GM12878 (cell line): ENCODE measurements around the gene POP7. TPM values are rescaled to one million over a fixed set of nuclear protein-coding genes. Genes with fewer than 3 reads are reported as not detected.

Experiments
- ATAC-seq: fragments of 200-7000 bp; cut with Tn5 transposase; 3 replicates; pipeline ENCODE4 v1.9.1; 2020; ENCODE audit warnings: mild to moderate bottlenecking, moderate library complexity
- BruUV-seq: library from RNA; stranded (reverse); fragments of 400-500 nt; replicated peaks from 2 replicates; lab custom pipeline; 2021; lab: Mats Ljungman, UMichigan
- CTCF ChIA-PET: fragments of 300-600 bp; sonication (Branson Sonifier 250); formaldehyde crosslinking; extraction: SDS; loops from one replicate; lab custom pipeline; 2021; ENCODE audit warnings: inconsistent platforms; lab: Yijun Ruan, JAX
- POLR2A ChIA-PET: fragments of 350-600 bp; formaldehyde crosslinking; extraction: SDS; loops from one replicate; lab custom pipeline; 2021; ENCODE audit warnings: inconsistent platforms; lab: Charles Lee
- RAD21 ChIA-PET: fragments of 300-600 bp; sonication (Branson Sonifier 250); formaldehyde crosslinking; loops from one replicate; lab custom pipeline; 2023; ENCODE audit warnings: antibody characterized with exemption; ENCODE audit not compliant: unreplicated experiment; lab: Charles Lee
- SMC1A ChIA-PET: fragments of 300-600 bp; sonication (Branson Sonifier 250); formaldehyde crosslinking; loops from one replicate; lab custom pipeline; 2023; ENCODE audit not compliant: unreplicated experiment, uncharacterized antibody; lab: Charles Lee
- DNase-seq: peaks from one replicate; pipeline ENCODE4 v3.0.0-alpha.2; 2011; ENCODE audit warnings: low read depth, low spot score
- FAIRE-seq: peaks from 3 replicates; lab custom pipeline; 2011; peaks lifted over from hg19 to GRCh38; lab: Jason Lieb, UNC
- H2AFZ ChIP-seq: 2 replicates; pipeline ENCODE4 v1.6.0; 2011; ENCODE audit warnings: low read depth, low read length, control low read depth; ENCODE audit not compliant: control insufficient read depth
- H3K27ac ChIP-seq: 2 replicates; pipeline ENCODE4 v1.5.1; 2011; ENCODE audit warnings: control low read depth; ENCODE audit not compliant: control insufficient read depth, insufficient read depth
- H3K27me3 ChIP-seq, 2 experiments: replicated peaks in 1 of 2; 2 replicates each; pipeline versions ENCODE4 v1.6.0 to v1.6.1; 2011; ENCODE audit warnings: low read length in 1 of 2; ENCODE audit not compliant: control insufficient read depth in 2 of 2, insufficient read depth in 2 of 2
- H3K36me3 ChIP-seq, 2 experiments: 2 replicates each; pipeline ENCODE4 v1.5.1; 2011; ENCODE audit warnings: low read length in 1 of 2; ENCODE audit not compliant: control insufficient read depth in 2 of 2, insufficient read depth in 2 of 2
- H3K4me1 ChIP-seq: 2 replicates; pipeline ENCODE4 v1.6.1; 2011; ENCODE audit warnings: mild to moderate bottlenecking, low read length, moderate library complexity, mixed read lengths; ENCODE audit not compliant: control insufficient read depth, insufficient read depth
- H3K4me2 ChIP-seq: 2 replicates; pipeline ENCODE4 v1.6.0; 2011; ENCODE audit warnings: control low read depth; ENCODE audit not compliant: control insufficient read depth, insufficient read depth
- H3K4me3 ChIP-seq: fragments of 200-600 bp; sonication (generic); 2 replicates; pipeline ENCODE4 v1.5.1; 2016
- H3K79me2 ChIP-seq: 2 replicates; pipeline ENCODE4 v1.6.0; 2011; ENCODE audit warnings: low read length; ENCODE audit not compliant: control insufficient read depth, insufficient read depth
- H3K9ac ChIP-seq: 2 replicates; pipeline ENCODE4 v1.8.0; 2011; ENCODE audit warnings: low read length, control low read depth, mixed read lengths; ENCODE audit not compliant: control insufficient read depth, insufficient read depth
- H3K9me3 ChIP-seq: replicated peaks from 3 replicates; pipeline ENCODE4 v1.5.1; 2011; ENCODE audit warnings: mild to moderate bottlenecking, low read length; ENCODE audit not compliant: control insufficient read depth, insufficient read depth
- H4K20me1 ChIP-seq: 2 replicates; pipeline ENCODE4 v1.6.0; 2011; ENCODE audit not compliant: control insufficient read depth, insufficient read depth
- ATF7 ChIP-seq: fragments of 450-650 bp; IDR thresholded peaks from 2 replicates; pipeline ENCODE4 v1.6.1; 2016; ENCODE audit warnings: low read depth, mild to moderate bottlenecking
- CHD4 ChIP-seq: fragments of 200-600 bp; sonication (generic); IDR thresholded peaks from 2 replicates; pipeline ENCODE4 v1.6.1; 2016; ENCODE audit warnings: mild to moderate bottlenecking
- CUX1 ChIP-seq: IDR thresholded peaks from 2 replicates; pipeline ENCODE4 v1.6.1; 2012; ENCODE audit warnings: improper control_type of control experiment, low read depth, low read length; ENCODE audit not compliant: insufficient replicate concordance
- ETV6 ChIP-seq, 2 experiments: fragments of 450-650 bp in 1 of 2; IDR thresholded peaks in 1 of 2; conservative IDR thresholded peaks in 1 of 2; 2 replicates each; pipeline ENCODE4 v1.6.1; 2014; ENCODE audit warnings: antibody characterized with exemption in 1 of 2, borderline replicate concordance in 1 of 2, low read depth in 1 of 2, mild to moderate bottlenecking in 1 of 2, moderate library complexity in 1 of 2
- IKZF1 ChIP-seq: fragments of 450-650 bp; conservative IDR thresholded peaks from 2 replicates; pipeline ENCODE4 v1.6.1; 2017; ENCODE audit warnings: antibody characterized with exemption, mild to moderate bottlenecking
- KAT2A ChIP-seq: conservative IDR thresholded peaks from 2 replicates; pipeline ENCODE4 v1.6.1; 2011; ENCODE audit warnings: low read depth, low read length; ENCODE audit not compliant: control insufficient read depth
- MXI1 ChIP-seq: fragments of 150-350 bp; IDR thresholded peaks from 2 replicates; pipeline ENCODE4 v1.6.1; 2011; ENCODE audit warnings: low read depth, mild to moderate bottlenecking, inconsistent platforms, low read length, improper control_type of control experiment
- PKNOX1 ChIP-seq: fragments of 450-650 bp; IDR thresholded peaks from 2 replicates; pipeline ENCODE4 v1.6.1; 2016; ENCODE audit warnings: mild to moderate bottlenecking
- SREBF2 ChIP-seq: IDR thresholded peaks from 2 replicates; pipeline ENCODE4 v1.6.1; 2012; ENCODE audit warnings: mild to moderate bottlenecking, low read length
- WRNIP1 ChIP-seq: IDR thresholded peaks from 2 replicates; pipeline ENCODE4 v1.6.1; 2011; ENCODE audit warnings: low read depth, low read length, improper control_type of control experiment, borderline replicate concordance
- WGBS: methylation state at CpG from one replicate; pipeline ENCODE4 v1.1.6; 2016; ENCODE audit warnings: low lambda C conversion rate; ENCODE audit not compliant: insufficient replicate concordance, insufficient coverage; ENCODE audit errors: missing lambda C conversion rate; 5-methylcytosine and 5-hydroxymethylcytosine counted together
- in situ Hi-C: fragments of 300-500 bp; cut with MboI; formaldehyde crosslinking; loops from 9 replicates; pipeline ENCODE4 v1.14.3; 2018; ENCODE audit warnings: mixed read lengths
- intact Hi-C: fragments of 100-400 bp; cut with micrococcal nuclease; formaldehyde crosslinking; loops from one replicate; pipeline ENCODE4 v1.14.2; 2022; ENCODE audit not compliant: unreplicated experiment
- polyA plus RNA-seq, 11 experiments: library from polyadenylated mRNA; depleted of rRNA in 4 of 11; unstranded in 6 of 11; stranded (reverse) in 5 of 11; fragments of >200 nt; fragmentation: Nextera tagmentation in 4 of 11; fragmentation: Illumina TruSeq in 1 of 11; extraction: Ambion mirVana in 4 of 11; extraction: Trizol in 1 of 11; gene quantifications; 1 replicate in 1 of 11; 2 replicates in 10 of 11; pipeline versions ENCODE4 v1.2.1 to v1.2.3, GENCODE V29; 2011 to 2016; ENCODE audit warnings: inconsistent platforms in 2 of 11, missing spikeins in 2 of 11, low read depth in 1 of 11
- total RNA-seq, 4 experiments: library from RNA; depleted of rRNA in 3 of 4; stranded (reverse); fragments of >200 nt in 3 of 4; fragmentation: Illumina TruSeq in 1 of 4; extraction: Trizol in 1 of 4; gene quantifications; 2 replicates each; pipeline versions ENCODE4 v1.2.1 to v1.2.3, GENCODE V29; 2013 to 2021

Gene POP7
- total and polyA plus RNA-seq, 10 of the 15 experiments (the other 5 are each of a cell fraction or from before 2014, with no cell fraction given) = 12.1 to 148 (median 51.7) TPM

DNA sequence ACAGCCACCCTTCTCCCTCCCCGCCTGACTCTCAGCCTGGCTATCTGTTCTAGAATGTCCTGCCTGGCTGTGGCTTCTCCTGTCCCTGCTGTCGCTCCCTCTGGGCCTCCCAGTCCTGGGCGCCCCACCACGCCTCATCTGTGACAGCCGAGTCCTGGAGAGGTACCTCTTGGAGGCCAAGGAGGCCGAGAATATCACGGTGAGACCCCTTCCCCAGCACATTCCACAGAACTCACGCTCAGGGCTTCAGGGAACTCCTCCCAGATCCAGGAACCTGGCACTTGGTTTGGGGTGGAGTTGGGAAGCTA lies 15.5 kb downstream of the POP7 start:
- in situ Hi-C loops (no loop called here), intact Hi-C loops (no loop called here)
- CTCF ChIA-PET = interaction anchor here (1.2 kb wide), 1 partner anchor 30 kb away, joined by 3 read pairs; no protein-coding TSS in a partner anchor
- H3K9ac ChIP-seq = no peak overlapping the region
- H3K27me3 ChIP-seq = peaks cover 4 to 11% of the 10 kb centered on the region in 2 experiments
- H4K20me1 ChIP-seq = no peaks in the 10 kb centered on the region
- POLR2A ChIA-PET = no interaction called here
- no peaks in the 10 kb centered on the region for H3K9me3 ChIP-seq
- no peaks in the 10 kb centered on the region for H3K4me1 ChIP-seq
- no peak overlapping the region for H2AFZ ChIP-seq
- H3K79me2 ChIP-seq = no peaks in the 10 kb centered on the region
- RAD21 ChIA-PET = no interaction called here
- ATAC-seq (no peak), FAIRE-seq (no peak), DNase-seq (no peak)
- H3K4me3 ChIP-seq = no peak overlapping the region
- 44% methylated on average over 8 of the region's 8 CpGs for WGBS
- no peak overlapping the region for H3K27ac ChIP-seq
- no peak overlapping the region for H3K4me2 ChIP-seq
- SMC1A ChIA-PET = interaction anchor here (0.6 kb wide), 1 partner anchor 135 kb away, joined by 3 read pairs; the partner anchor contains the start of genes FBXO24 and LRCH4
- H3K36me3 ChIP-seq = no peaks in the 10 kb centered on the region
- BruUV-seq = no TSS peak
- TF ChIP-seq ATF7 (no peak), SREBF2 (no peak), IKZF1 (no peak), KAT2A (no peak)

- POLR2A ChIA-PET = interaction anchor here (0.8 kb wide), 1 partner anchor 10 kb away, joined by 4 read pairs; no protein-coding TSS in a partner anchor
- H3K9me3 ChIP-seq = no peaks in the 10 kb centered on the region
- H4K20me1 ChIP-seq = no peaks in the 10 kb centered on the region
- H3K36me3 ChIP-seq = no peaks in the 10 kb centered on the region
- H3K9ac ChIP-seq = no peak overlapping the region
- no peak overlapping the region for H3K27ac ChIP-seq
- no peaks in the 10 kb centered on the region for H3K79me2 ChIP-seq
- BruUV-seq = no TSS peak
- H2AFZ ChIP-seq = no peak overlapping the region
- RAD21 ChIA-PET = interaction anchor here (1.0 kb wide), 1 partner anchor 17 kb away, joined by 4 read pairs; the partner anchor contains the start of gene POP7
- no peaks in the 10 kb centered on the region for H3K4me1 ChIP-seq
- in situ Hi-C loops = no loop called here
- intact Hi-C loops = no loop called here
- H3K4me2 ChIP-seq = no peak overlapping the region
- DNase-seq (no peak), FAIRE-seq (no peak), ATAC-seq (no peak)
- H3K27me3 ChIP-seq = peaks cover 4 to 11% of the 10 kb centered on the region in 2 experiments
- SMC1A ChIA-PET = no interaction called here
- H3K4me3 ChIP-seq = no peak overlapping the region
- CTCF ChIA-PET = interaction anchor here (0.6 to 6.4 kb wide), 4 partner anchors 15 to 1678 kb away, joined by 3 to 56 read pairs (median 3); partner anchors contain the start of gene POP7
- WGBS = 42% methylated on average over 17 of the region's 17 CpGs
- TF ChIP-seq PKNOX1 = no peak
- TF ChIP-seq CUX1 = no peak
- no peak for TF ChIP-seq ETV6 (conservative IDR thresholded peaks at IDR 0.05 in 1 of 2, IDR thresholded peaks at IDR 0.05 in 1 of 2; ENCODE audit: borderline replicate concordance in 1 of 2, low read depth in 1 of 2)
- TF ChIP-seq MXI1 = no peak
- TF ChIP-seq CHD4 = no peak
- no peak for TF ChIP-seq WRNIP1
These were observed 16.7 kb downstream of the POP7 start for GRCh38 chr7:100722480-100723212.
